Mammary epithelial cell (primary cell): ENCODE results near the gene VSIR.

Source experiments
- CTCF ChIP-seq, 2 donors: IDR thresholded peaks in 1 of 2; conservative IDR thresholded peaks in 1 of 2; 2 replicates each; pipeline ENCODE4 v1.5.1; 2011 to 2012; ENCODE audit warnings: inconsistent platforms in 2 of 2, low read length in 2 of 2, mild to moderate bottlenecking in 2 of 2, control low read depth in 1 of 2, low read depth in 1 of 2; ENCODE audit not compliant: insufficient read depth in 1 of 2; ENCODE audit errors: extremely low read depth in 1 of 2
- EZH2 ChIP-seq: IDR thresholded peaks from 2 replicates; pipeline ENCODE4 v1.6.1; 2012; ENCODE audit warnings: low read length, inconsistent platforms, borderline replicate concordance

DNA sequence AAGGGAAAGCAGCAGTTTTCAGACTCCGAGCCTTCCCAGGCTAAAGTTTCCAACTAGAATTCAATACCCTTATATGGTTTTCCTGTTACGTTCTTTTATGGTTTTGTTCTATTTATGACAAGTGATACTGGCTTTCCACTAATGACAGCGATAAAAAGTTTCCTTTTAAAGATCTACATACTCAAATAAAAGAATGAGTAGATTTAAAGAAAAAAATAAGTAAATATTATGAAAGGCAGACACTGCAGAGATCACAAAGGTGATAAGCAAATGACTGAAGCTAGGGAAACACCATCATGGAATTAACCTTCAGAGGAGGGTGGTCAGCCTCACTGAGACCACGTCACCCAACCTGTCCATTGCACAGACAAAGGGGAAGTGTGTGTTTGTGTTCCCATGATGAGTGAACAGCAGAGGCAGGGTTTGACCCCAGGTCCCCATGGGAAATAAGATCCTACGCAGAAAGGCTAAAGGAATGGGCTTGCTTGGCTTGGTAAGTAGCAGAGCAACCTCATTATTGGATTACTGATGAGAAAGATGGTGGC lies 4.0 kb downstream of the VSIR start:
- TF ChIP-seq CTCF (conservative IDR thresholded peaks at IDR 0.05 in 1 of 2, IDR thresholded peaks at IDR 0.05 in 1 of 2; ENCODE audit: extremely low read depth in 1 of 2, insufficient read depth in 1 of 2, low read depth in 1 of 2, low read length in 2 of 2) (no peak), EZH2 (no peak)
